ENCODE measurements around the gene FGF12.

The FGF12 gene

GRCh38 chr3:192490720-192491119 is 236.6 kb downstream of the FGF12 start:
- DNase-seq = no peak

DNA sequence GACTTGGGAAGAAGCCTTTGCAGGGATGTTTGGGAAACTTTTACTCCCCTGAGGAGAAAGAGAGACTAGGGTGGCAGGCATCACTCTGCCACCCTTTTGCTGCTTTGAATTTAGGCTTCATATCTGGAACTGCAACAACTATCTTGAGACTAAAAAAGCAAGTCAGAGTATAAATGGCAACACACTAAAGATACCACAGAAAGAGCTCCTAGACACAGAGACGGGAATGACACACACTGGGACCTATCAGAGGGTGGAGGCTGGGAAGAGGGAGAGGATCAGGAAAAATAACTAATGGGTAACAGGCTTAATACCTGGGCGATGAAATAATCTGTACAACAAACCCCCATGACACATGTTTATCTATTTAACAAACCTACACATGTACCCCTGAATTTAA is 237.8 kb downstream of the FGF12 start:
- DNase-seq = no peak

- DNase-seq = no peak
Observed at GRCh38 chr3:192487033-192487432, 240.3 kb downstream of the FGF12 start.

DNA sequence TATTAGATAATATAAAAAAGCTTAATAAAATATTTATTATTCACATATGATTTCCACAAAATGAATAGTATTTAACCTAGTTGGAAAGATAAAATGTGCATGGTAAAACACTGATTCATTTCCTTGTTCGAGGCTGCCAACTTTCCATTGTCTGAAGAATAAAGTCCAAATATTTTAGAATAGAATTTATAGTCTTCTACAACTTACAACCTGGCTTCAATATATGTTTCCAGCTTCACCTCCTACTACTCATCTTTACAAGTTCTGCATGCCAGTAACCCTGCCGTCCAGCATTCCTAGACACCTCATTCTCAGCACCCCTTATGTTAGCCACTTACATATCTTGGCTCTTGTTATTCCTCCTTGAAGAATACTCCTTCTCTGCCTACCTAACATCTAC is 244.5 kb downstream of the FGF12 start:
- DNase-seq = no peak

- no peak for DNase-seq
Observed at GRCh38 chr3:192482391-192482790, 244.9 kb downstream of the FGF12 start.

- DNase-seq = no peak
Observed at GRCh38 chr3:192481638-192482037, 245.7 kb downstream of the FGF12 start.

- DNase-seq = peak; percentile 68 to 85
Observed at GRCh38 chr3:192467230-192468140, 259.9 kb downstream of the FGF12 start.

- peak in 1 of 2 experiments; percentile 22 for DNase-seq
Observed at GRCh38 chr3:192449036-192449435, 278.3 kb downstream of the FGF12 start.

DNA sequence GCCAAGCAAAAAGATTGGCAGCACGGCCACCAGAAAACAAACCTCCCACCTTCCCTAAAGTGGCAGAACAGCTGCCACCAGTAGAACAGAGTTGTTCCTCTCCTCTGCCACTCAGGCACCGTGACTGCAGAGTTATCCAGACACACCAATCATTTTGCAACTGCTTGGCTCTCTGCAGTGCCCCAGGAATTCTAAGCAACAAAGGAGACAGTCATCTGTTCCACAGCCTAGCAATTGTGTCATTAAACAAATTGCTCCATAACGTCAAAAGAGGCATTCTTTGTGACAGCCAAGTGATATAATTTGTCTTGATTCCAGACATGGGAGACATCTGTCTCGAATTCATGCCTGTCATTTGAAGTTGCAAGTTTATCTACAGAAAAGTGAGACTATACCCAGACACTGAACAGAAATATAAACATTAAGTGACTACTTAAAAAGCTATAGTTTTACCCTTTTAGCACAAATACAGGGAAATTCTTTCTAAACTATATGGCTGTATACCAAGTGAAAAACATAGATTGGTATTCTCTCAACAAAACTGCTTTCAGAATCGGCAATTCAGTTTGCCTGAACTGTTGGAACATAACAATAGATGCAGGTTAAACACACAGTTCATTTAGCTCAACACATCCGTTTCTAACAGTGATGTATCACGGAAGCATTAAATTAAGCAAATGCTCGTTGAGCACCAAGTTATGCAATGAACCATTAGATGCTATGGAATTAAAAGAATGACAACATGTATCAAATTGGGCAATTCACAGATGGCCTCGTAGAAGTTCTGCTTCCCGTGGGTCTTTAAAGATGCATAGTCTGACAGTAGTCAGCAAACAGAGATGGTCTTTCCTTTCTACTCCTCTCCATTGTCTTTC is 281.3 kb downstream of the FGF12 start:
- peak; percentile 78 to 81 for DNase-seq

- DNase-seq = no peak
Observed at GRCh38 chr3:192444791-192445106, 282.6 kb downstream of the FGF12 start.

GRCh38 chr3:192444096-192444790 is 283.1 kb downstream of the FGF12 start:
- peak; percentile 76 to 78 for DNase-seq

DNA sequence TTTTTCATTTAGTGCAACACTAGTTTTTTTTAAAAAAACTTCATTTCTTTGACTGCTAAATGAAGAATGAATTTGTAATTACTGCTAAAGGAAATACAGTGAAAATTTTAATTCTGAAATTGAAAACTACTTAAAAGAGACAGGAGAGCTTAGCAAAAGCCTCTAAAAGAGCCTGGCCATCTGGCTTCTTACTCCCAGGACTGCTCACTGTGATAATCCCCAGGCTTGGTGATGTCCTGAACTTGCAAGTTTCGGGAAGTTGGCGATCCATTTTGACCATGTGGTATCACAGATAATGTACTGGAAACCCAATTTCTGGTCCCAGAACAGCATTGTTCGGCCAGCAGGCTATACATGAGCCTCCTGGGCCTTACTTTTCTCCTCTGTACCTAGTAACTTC is 292.1 kb downstream of the FGF12 start:
- DNase-seq = no peak

DNA sequence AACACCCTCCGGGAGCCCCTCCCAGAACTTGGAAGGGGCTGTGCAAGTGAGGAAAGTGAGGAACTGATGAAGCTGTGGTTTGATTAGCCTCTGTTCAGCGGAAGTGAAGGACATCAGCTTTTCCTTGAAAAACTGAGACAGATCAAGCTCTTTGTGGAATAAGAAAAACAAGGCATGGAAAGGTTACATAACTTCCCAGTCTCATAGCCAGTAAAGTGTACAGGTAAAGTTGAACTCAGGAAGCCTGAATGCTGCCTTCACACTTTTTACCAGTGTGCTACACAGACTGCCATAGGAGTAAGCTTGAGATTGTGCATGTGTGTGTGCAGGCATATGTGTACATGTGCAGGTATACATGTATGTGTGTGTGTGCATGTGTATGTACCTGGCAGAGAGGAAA is 293.2 kb downstream of the FGF12 start:
- DNase-seq = no peak

DNA sequence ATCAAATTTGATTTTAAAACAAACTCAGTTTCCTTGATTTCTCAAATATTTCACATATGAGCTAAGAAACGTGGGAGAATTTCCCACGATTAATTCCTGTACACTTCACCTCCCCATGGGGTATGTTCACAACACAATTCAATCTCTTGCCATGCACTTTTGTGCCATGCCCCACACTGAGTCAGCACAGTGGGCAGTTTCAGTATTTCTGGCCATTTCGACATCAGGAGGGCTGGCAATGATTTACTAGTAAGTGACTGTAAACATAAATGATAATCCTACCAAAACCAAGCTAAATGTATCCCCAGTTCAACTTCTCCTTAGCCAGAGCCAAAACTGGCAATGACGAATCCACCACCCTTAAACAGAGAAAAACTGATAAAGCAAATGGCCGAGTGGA is 293.6 kb downstream of the FGF12 start:
- no peak for DNase-seq

GRCh38 chr3:192422997-192423342 is 304.4 kb downstream of the FGF12 start:
- DNase-seq = peak; percentile 5 to 37

- DNase-seq = no peak
Observed at GRCh38 chr3:192422321-192422996, 304.9 kb downstream of the FGF12 start.

DNA sequence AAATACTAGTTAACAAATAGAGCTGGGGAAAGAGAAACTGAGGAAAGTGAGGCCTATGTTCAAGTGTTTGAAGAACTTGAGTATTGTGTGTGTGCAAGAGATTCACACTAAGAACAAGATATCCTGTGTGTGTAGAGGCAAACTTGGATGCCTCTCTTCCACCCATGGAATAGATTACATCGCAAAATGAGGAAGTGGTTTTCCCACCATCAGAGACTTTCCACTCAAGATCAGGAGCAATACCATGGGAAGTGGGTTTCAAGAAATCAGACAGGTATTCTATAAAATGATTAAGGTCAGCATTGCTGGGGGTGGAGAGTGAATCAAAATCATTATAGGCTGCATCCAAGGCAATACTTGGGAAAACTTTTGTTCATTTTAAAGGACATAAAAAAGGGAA is 308.0 kb downstream of the FGF12 start:
- DNase-seq = no peak

DNA sequence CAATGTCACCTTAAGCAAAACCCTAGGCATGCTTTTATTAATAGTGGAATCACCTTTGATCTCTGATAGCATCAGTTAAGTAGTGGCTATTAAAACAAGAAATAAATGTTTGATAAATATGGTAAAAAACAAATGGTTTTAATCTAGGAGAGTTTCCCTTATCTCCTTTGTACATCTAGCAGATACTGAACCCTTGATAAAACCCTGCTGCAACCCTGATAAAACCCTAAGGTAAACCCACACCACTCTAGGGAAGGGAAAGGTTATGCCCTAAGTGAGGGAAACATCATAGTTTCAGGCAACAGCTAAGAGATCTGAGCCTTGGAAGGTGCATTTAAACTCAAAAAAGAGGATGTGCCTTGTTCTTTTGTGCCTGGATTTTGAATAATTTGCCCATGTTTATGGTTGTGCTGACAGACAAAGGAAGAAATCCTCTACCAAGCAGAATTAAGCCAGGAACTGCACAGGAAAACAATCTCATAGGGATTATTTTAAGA is 309.7 kb downstream of the FGF12 start:
- no peak for DNase-seq

- no peak for DNase-seq
Observed at GRCh38 chr3:192417017-192417416, 310.3 kb downstream of the FGF12 start.

- no peak for DNase-seq
Observed at GRCh38 chr3:192413461-192413860, 313.9 kb downstream of the FGF12 start.

DNA sequence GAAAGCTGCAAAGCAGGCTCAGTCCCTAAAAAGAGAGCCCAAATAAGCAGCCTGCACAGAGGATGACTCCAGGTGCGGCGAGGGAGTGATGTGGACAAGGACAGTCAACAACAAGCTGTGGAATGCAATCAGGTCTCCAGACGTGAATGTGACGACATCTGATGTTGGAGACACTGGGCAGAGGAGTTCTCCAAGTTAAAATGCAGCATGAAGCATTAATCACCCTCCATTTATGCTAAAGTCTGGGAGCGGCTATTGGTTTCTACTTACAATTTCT is 316.7 kb downstream of the FGF12 start:
- DNase-seq = peak in 1 of 2 experiments; percentile 3

DNA sequence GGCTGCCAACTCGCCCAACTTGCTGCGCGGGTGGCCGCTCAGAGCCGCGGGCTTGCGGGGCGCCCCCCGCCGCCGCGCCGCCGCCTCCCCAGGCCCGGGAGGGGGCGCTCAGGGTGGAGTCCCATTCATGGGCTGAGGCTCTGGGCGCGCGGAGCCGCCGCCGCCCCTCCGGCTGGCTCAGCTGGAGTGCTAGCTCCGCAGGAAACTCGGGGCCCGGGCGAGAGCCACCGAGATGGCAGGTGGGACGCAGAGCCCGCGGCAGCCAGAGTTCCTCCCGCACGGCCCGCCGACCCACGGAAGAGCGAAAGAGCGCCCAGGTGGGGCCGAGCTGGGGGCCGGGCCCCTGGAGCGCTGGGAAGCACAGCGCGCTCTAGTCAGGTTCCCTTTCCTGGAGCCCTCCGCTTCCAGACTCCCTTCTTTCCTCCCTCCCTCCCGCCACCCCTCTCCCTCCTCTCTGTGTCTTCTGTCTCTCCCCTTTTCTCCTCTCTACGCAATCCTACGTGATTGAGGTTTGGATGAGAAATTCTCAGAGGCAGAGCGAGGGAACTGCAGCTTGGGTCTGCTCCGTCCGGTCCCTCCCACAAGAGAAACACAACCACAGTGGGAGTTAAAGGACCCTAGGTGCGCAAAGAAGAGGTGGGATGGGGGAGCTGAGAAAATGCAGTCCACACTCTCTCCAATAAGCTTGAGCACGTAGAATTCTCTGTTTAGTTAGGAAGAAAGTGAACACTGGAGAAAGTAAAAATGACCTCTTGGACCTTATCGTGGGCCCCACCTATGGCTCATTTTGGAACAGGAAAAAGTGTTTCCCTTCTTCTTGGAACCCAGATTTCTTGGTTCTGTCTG is 317.3 kb downstream of the FGF12 start:
- peak in 1 of 2 experiments; percentile 66 for DNase-seq

Data from NCI-H526 (cell line).